HAP-1 (cell line): ENCODE results near the gene KRTAP10-9.
"Not testable (repeated sequence)": the region's sequence is repeated elsewhere in the genome, so short reads cannot be mapped to it uniquely, and the experiment has no call there.

Experiments
- DNase-seq, 2 experiments: peaks; one replicate each; pipeline ENCODE4 v3.0.0-alpha.2; 2016 to 2020; ENCODE audit warnings: low spot score in 2 of 2
- H3K27me3 ChIP-seq: fragments of 250-450 bp; sonication (Bioruptor Pico); 2 replicates; pipeline ENCODE4 v1.5.1; 2020; ENCODE audit warnings: low read depth, mild to moderate bottlenecking, moderate library complexity
- H3K36me3 ChIP-seq: fragments of 250-450 bp; sonication (Bioruptor Pico); replicated peaks from 2 replicates; pipeline ENCODE4 v1.5.1; 2020; ENCODE audit warnings: mild to moderate bottlenecking
- H3K4me1 ChIP-seq: fragments of 250-450 bp; sonication (Bioruptor Pico); 2 replicates; pipeline ENCODE4 v1.5.1; 2020; ENCODE audit warnings: mild to moderate bottlenecking
- H3K4me3 ChIP-seq: fragments of 250-450 bp; sonication (Bioruptor Pico); 2 replicates; pipeline ENCODE4 v1.5.1; 2020; ENCODE audit warnings: mild to moderate bottlenecking, moderate library complexity
- H3K9me3 ChIP-seq: fragments of 250-450 bp; sonication (Bioruptor Pico); 2 replicates; pipeline ENCODE4 v1.5.1; 2020; ENCODE audit warnings: mild to moderate bottlenecking, moderate library complexity
- in situ Hi-C: fragments of 300-500 bp; cut with MboI; formaldehyde crosslinking; loops from 3 replicates; pipeline ENCODE4 v1.14.3; 2020; ENCODE audit warnings: low sequenced_read_pairs, inconsistent platforms, mixed read lengths

Gene KRTAP10-9

GRCh38 chr21:44601596-44602462 lies 25.1 kb upstream of the KRTAP10-9 start:
- H3K9me3 ChIP-seq = no peaks in the 10 kb centered on the region
- DNase-seq = no peak
- no peak overlapping the region for H3K4me3 ChIP-seq
- in situ Hi-C loops = no loop called here
- H3K4me1 ChIP-seq = no peaks in the 10 kb centered on the region
- H3K27me3 ChIP-seq = 0 out of 2 replicates have a peak, but pooled peaks cover 2% of the 10 kb centered on the region
- H3K36me3 ChIP-seq = no peaks in the 10 kb centered on the region

- H3K27me3 ChIP-seq = no peaks in the 10 kb centered on the region
These were observed 24.4 kb upstream of the KRTAP10-9 start for GRCh38 chr21:44602463-44602850.

GRCh38 chr21:44603109-44603875 lies 23.6 kb upstream of the KRTAP10-9 start:
- no peaks in the 10 kb centered on the region for H3K36me3 ChIP-seq
- no peaks in the 10 kb centered on the region for H3K9me3 ChIP-seq
- DNase-seq = no peak
- in situ Hi-C loops = no loop called here
- no peaks in the 10 kb centered on the region for H3K27me3 ChIP-seq
- no peak overlapping the region for H3K4me3 ChIP-seq
- H3K4me1 ChIP-seq = no peaks in the 10 kb centered on the region

More at GRCh38 chr21:44602463-44602850, 24.4 kb upstream of the KRTAP10-9 start:
- Histone ChIP-seq H3K4me3 (no peak overlapping the region), H3K36me3 (no peaks in the 10 kb centered on the region), H3K4me1 (no peaks in the 10 kb centered on the region), H3K9me3 (no peaks in the 10 kb centered on the region)
- in situ Hi-C loops = no loop called here
- no peak for DNase-seq

- Histone ChIP-seq H3K9me3 (no peaks in the 10 kb centered on the region), H3K27me3 (no peaks in the 10 kb centered on the region), H3K4me1 (no peaks in the 10 kb centered on the region), H3K4me3 (no peak overlapping the region), H3K36me3 (no peaks in the 10 kb centered on the region)
- in situ Hi-C loops = no loop called here
- DNase-seq = no peak
These were observed 23.0 kb upstream of the KRTAP10-9 start for GRCh38 chr21:44603911-44604310.

GRCh38 chr21:44606495-44606894 lies 20.4 kb upstream of the KRTAP10-9 start:
- H3K36me3 ChIP-seq = no peaks in the 10 kb centered on the region
- no peaks in the 10 kb centered on the region for H3K4me1 ChIP-seq
- DNase-seq = no peak
- H3K27me3 ChIP-seq = no peaks in the 10 kb centered on the region
- H3K4me3 ChIP-seq = no peak overlapping the region
- in situ Hi-C loops = no loop called here
- H3K9me3 ChIP-seq = no peaks in the 10 kb centered on the region; the same call in 1 of the 2 replicates

GRCh38 chr21:44609193-44609592 lies 17.7 kb upstream of the KRTAP10-9 start:
- DNase-seq = no peak
- Histone ChIP-seq H3K36me3 (no peaks in the 10 kb centered on the region), H3K4me3 (no peak overlapping the region), H3K9me3 (no peaks in the 10 kb centered on the region; the same call in 1 of the 2 replicates), H3K4me1 (no peaks in the 10 kb centered on the region), H3K27me3 (no peaks in the 10 kb centered on the region)
- in situ Hi-C loops = no loop called here

- DNase-seq, H3K27me3 ChIP-seq, H3K36me3 ChIP-seq, H3K9me3 ChIP-seq, H3K4me3 ChIP-seq, in situ Hi-C loops, H3K4me1 ChIP-seq: not testable (repeated sequence)
These were observed 16.6 kb upstream of the KRTAP10-9 start for GRCh38 chr21:44610157-44610843.

- DNase-seq = no peak
- in situ Hi-C loops = no loop called here
- no peaks in the 10 kb centered on the region for H3K36me3 ChIP-seq
These were observed 15.3 kb upstream of the KRTAP10-9 start for GRCh38 chr21:44611551-44611950.

GRCh38 chr21:44612029-44612486 lies 14.8 kb upstream of the KRTAP10-9 start, which contains the start of gene KRTAP10-8:
KRTAP10-8 (plus strand) TSS chr21:44612079; CDS start chr21:44612101, 22 bp downstream.
- Histone ChIP-seq H3K36me3 (no peaks in the 10 kb centered on the region), H3K4me3 (no peak within 1 kb of the TSS), H3K27me3 (no peaks in the 10 kb centered on the region), H3K4me1 (no peaks in the 10 kb centered on the region), H3K9me3 (no peaks in the 10 kb centered on the region; the same call in 1 of the 2 replicates)
- in situ Hi-C loops = no loop called here
- DNase-seq = no peak

More at GRCh38 chr21:44611551-44611950, 15.3 kb upstream of the KRTAP10-9 start:
- Histone ChIP-seq H3K4me1 (no peaks in the 10 kb centered on the region), H3K4me3 (no peak overlapping the region), H3K27me3 (no peaks in the 10 kb centered on the region), H3K9me3 (no peaks in the 10 kb centered on the region; the same call in 1 of the 2 replicates)

- in situ Hi-C loops = no loop called here
- no peak for DNase-seq
These were observed 14.1 kb upstream of the KRTAP10-9 start for GRCh38 chr21:44612669-44613229.

GRCh38 chr21:44613386-44614155 lies 13.3 kb upstream of the KRTAP10-9 start:
- in situ Hi-C loops = no loop called here
- H3K36me3 ChIP-seq = no peaks in the 10 kb centered on the region
- H3K27me3 ChIP-seq = no peaks in the 10 kb centered on the region
- H3K9me3 ChIP-seq = no peaks in the 10 kb centered on the region; the same call in 1 of the 2 replicates
- no peaks in the 10 kb centered on the region for H3K4me1 ChIP-seq
- no peak overlapping the region for H3K4me3 ChIP-seq
- no peak for DNase-seq

More at GRCh38 chr21:44612669-44613229, 14.1 kb upstream of the KRTAP10-9 start:
- Histone ChIP-seq H3K27me3 (no peaks in the 10 kb centered on the region), H3K4me3 (no peak overlapping the region), H3K4me1 (no peaks in the 10 kb centered on the region), H3K9me3 (no peaks in the 10 kb centered on the region; the same call in 1 of the 2 replicates), H3K36me3 (no peaks in the 10 kb centered on the region)

GRCh38 chr21:44614161-44614631 lies 12.7 kb upstream of the KRTAP10-9 start:
- Histone ChIP-seq H3K9me3 (no peaks in the 10 kb centered on the region; the same call in 1 of the 2 replicates), H3K27me3 (no peaks in the 10 kb centered on the region), H3K36me3 (no peaks in the 10 kb centered on the region), H3K4me3 (no peak overlapping the region), H3K4me1 (no peaks in the 10 kb centered on the region)
- no peak for DNase-seq
- in situ Hi-C loops = no loop called here
